ENCODE measurements around the gene PRELID1. TPM values are rescaled to one million over a fixed set of nuclear protein-coding genes. Genes with fewer than 3 reads are reported as not detected.
"Not testable (repeated sequence)": the region's sequence is repeated elsewhere in the genome, so short reads cannot be mapped to it uniquely, and the experiment has no call there.

The PRELID1 gene
- total and polyA plus RNA-seq, 7 experiments from 2014 or later: 49.0 to 177 (median 84.5) TPM

GRCh38 chr5:177301503-177302165 is 2.0 kb upstream of the PRELID1 start:
- H3K4me3 ChIP-seq (ENCODE audit: low read length): no peak overlapping the region

GRCh38 chr5:177302354-177303110 is 1.1 kb upstream of the PRELID1 start:
- Mint-ChIP-seq H3K27ac (peak overlapping the region; percentile 73 to 94 (median 88)), H3K36me3 (peaks cover 0 to 43% (median 3%) of the 10 kb centered on the region in 5 donors), H3K4me1 (peaks cover 52 to 83% (median 74%) of the 10 kb centered on the region in 7 donors), H3K9me3 (peaks cover 0 to 2% (median 0%) of the 10 kb centered on the region in 11 donors), H3K27me3 (no peaks in the 10 kb centered on the region), H3K4me3 (peak overlapping the region; percentile 84 to 95 (median 88))
- H3K36me3 ChIP-seq (ENCODE audit: control insufficient read depth in 2 of 3, insufficient read depth in 3 of 3, low read length in 3 of 3): peaks cover 0 to 19% (median 0%) of the 10 kb centered on the region in 3 experiments
- H3K9me3 ChIP-seq (ENCODE audit: control insufficient read depth in 2 of 3, low read length in 3 of 3): no peaks in the 10 kb centered on the region
- H3K4me3 ChIP-seq (ENCODE audit: low read length): peak overlapping the region; percentile 98
- CTCF ChIA-PET: interaction anchor here (1.3 kb wide), 1 partner anchor 189 kb away, joined by 3 read pairs; no protein-coding TSS in a partner anchor
- H3K27ac ChIP-seq (ENCODE audit: low read depth, low read length): peak overlapping the region; percentile 78
- H3K4me1 ChIP-seq (ENCODE audit: control insufficient read depth in 2 of 2, insufficient read depth in 2 of 2, low read length in 2 of 2): peaks cover 46 to 49% of the 10 kb centered on the region in 2 donors
- POLR2A ChIA-PET: interaction anchor here (0.8 to 1.3 kb wide), 5 partner anchors 8 to 168 kb away, joined by 3 to 6 read pairs (median 4); no protein-coding TSS in a partner anchor
- H3K27me3 ChIP-seq (ENCODE audit: control insufficient read depth in 2 of 2, insufficient read depth in 2 of 2, low read length in 2 of 2): no peaks in the 10 kb centered on the region
- intact Hi-C loops (cut with micrococcal nuclease): loop anchor here (1.0 to 10.0 kb wide), 7 partner anchors 9 to 855 kb away; partner anchors contain the start of genes FAF2 (in 1 of the 2), MXD3 (in 1 of the 2), NSD1 (in 1 of the 2) and RNF44 (in 1 of the 2)
- ATAC-seq (no peak), DNase-seq (no peak)

More at GRCh38 chr5:177301503-177302165, 2.0 kb upstream of the PRELID1 start:
- ChIA-PET CTCF (interaction anchor here (1.1 to 1.3 kb wide), 2 partner anchors 8 to 188 kb away, joined by 3 read pairs; no protein-coding TSS in a partner anchor), POLR2A (interaction anchor here (0.6 to 1.3 kb wide), 5 partner anchors 9 to 167 kb away, joined by 3 to 6 read pairs (median 4); no protein-coding TSS in a partner anchor)
- no peaks in the 10 kb centered on the region for H3K27me3 Mint-ChIP-seq
- H3K27me3 ChIP-seq (ENCODE audit: control insufficient read depth in 2 of 2, insufficient read depth in 2 of 2, low read length in 2 of 2): no peaks in the 10 kb centered on the region
- H3K9me3 ChIP-seq (ENCODE audit: control insufficient read depth in 2 of 3, low read length in 3 of 3): no peaks in the 10 kb centered on the region
- peak overlapping the region; percentile 84 to 95 (median 88) for H3K4me3 Mint-ChIP-seq
- intact Hi-C loops (cut with micrococcal nuclease): loop anchor here (2.0 to 10.0 kb wide), 5 partner anchors 167 to 854 kb away; partner anchors contain the start of genes FAF2 (in 1 of the 2), NSD1 (in 1 of the 2), RNF44 (in 1 of the 2) and UIMC1 (in 1 of the 2)
- ATAC-seq: no peak
- peak overlapping the region; percentile 36 for H3K27ac ChIP-seq (ENCODE audit: low read depth, low read length)
- H3K9me3 Mint-ChIP-seq: peaks cover 0 to 2% (median 0%) of the 10 kb centered on the region in 11 donors
- H3K4me1 ChIP-seq (ENCODE audit: control insufficient read depth in 2 of 2, insufficient read depth in 2 of 2, low read length in 2 of 2): peaks cover 50 to 52% of the 10 kb centered on the region in 2 donors
- peaks cover 0 to 42% (median 6%) of the 10 kb centered on the region in 5 donors for H3K36me3 Mint-ChIP-seq
- peaks cover 58 to 86% (median 74%) of the 10 kb centered on the region in 7 donors for H3K4me1 Mint-ChIP-seq
- H3K27ac Mint-ChIP-seq: peak overlapping the region; percentile 78 to 94 (median 87)
- H3K36me3 ChIP-seq (ENCODE audit: control insufficient read depth in 2 of 3, insufficient read depth in 3 of 3, low read length in 3 of 3): peaks cover 0 to 10% (median 3%) of the 10 kb centered on the region in 3 experiments
- DNase-seq: no peak

- no peaks in the 10 kb centered on the region for H3K27me3 Mint-ChIP-seq
- intact Hi-C loops (cut with micrococcal nuclease): loop anchor here (1.0 to 10.0 kb wide), 7 partner anchors 7 to 857 kb away; partner anchors contain the start of genes FAF2 (in 1 of the 2), MXD3 (in 1 of the 2), NSD1 (in 1 of the 2) and RNF44 (in 1 of the 2)
- Histone ChIP-seq H3K4me1 (ENCODE audit: control insufficient read depth in 2 of 2, insufficient read depth in 2 of 2, low read length in 2 of 2) (peaks cover 46 to 49% of the 10 kb centered on the region in 2 donors), H3K27me3 (ENCODE audit: control insufficient read depth in 2 of 2, insufficient read depth in 2 of 2, low read length in 2 of 2) (no peaks in the 10 kb centered on the region), H3K4me3 (ENCODE audit: low read length) (peak overlapping the region; percentile 98), H3K9me3 (ENCODE audit: control insufficient read depth in 2 of 3, low read length in 3 of 3) (no peaks in the 10 kb centered on the region), H3K36me3 (ENCODE audit: control insufficient read depth in 2 of 3, insufficient read depth in 3 of 3, low read length in 3 of 3) (peaks cover 0 to 23% (median 0%) of the 10 kb centered on the region in 3 experiments), H3K27ac (ENCODE audit: low read depth, low read length) (peak overlapping the region; percentile 78)
- H3K4me1 Mint-ChIP-seq: peaks cover 47 to 72% (median 70%) of the 10 kb centered on the region in 7 donors
- DNase-seq: no peak
- no peak for ATAC-seq
- H3K4me3 Mint-ChIP-seq: peak overlapping the region; percentile 84 to 95 (median 88)
- H3K36me3 Mint-ChIP-seq: peaks cover 0 to 43% (median 3%) of the 10 kb centered on the region in 5 donors
- H3K9me3 Mint-ChIP-seq: peaks cover 0 to 2% (median 0%) of the 10 kb centered on the region in 11 donors
- H3K27ac Mint-ChIP-seq: peak overlapping the region; percentile 73 to 96 (median 90)
- ChIA-PET POLR2A (interaction anchor here (0.7 to 1.2 kb wide), 7 partner anchors 8 to 171 kb away, joined by 3 to 6 read pairs (median 3); partner anchors contain the start of genes MXD3 and NSD1), CTCF (interaction anchor here (0.6 to 0.8 kb wide), 2 partner anchors 189 to 221 kb away, joined by 3 read pairs; no protein-coding TSS in a partner anchor)
Observed at GRCh38 chr5:177303925-177304391, 359 bp downstream of the PRELID1 start.

GRCh38 chr5:177304392-177305119 is 957 bp downstream of the PRELID1 start:
- Histone ChIP-seq H3K9me3 (ENCODE audit: control insufficient read depth in 2 of 3, low read length in 3 of 3) (no peaks in the 10 kb centered on the region), H3K4me1 (ENCODE audit: control insufficient read depth in 2 of 2, insufficient read depth in 2 of 2, low read length in 2 of 2) (peaks cover 43 to 45% of the 10 kb centered on the region in 2 donors), H3K27ac (ENCODE audit: low read depth, low read length) (peak overlapping the region; percentile 78), H3K36me3 (ENCODE audit: control insufficient read depth in 2 of 3, insufficient read depth in 3 of 3, low read length in 3 of 3) (peaks cover 0 to 23% (median 0%) of the 10 kb centered on the region in 3 experiments), H3K27me3 (ENCODE audit: control insufficient read depth in 2 of 2, insufficient read depth in 2 of 2, low read length in 2 of 2) (no peaks in the 10 kb centered on the region), H3K4me3 (ENCODE audit: low read length) (peak overlapping the region; percentile 98)
- H3K4me1 Mint-ChIP-seq: peaks cover 41 to 72% (median 69%) of the 10 kb centered on the region in 7 donors
- H3K36me3 Mint-ChIP-seq: peaks cover 0 to 43% (median 3%) of the 10 kb centered on the region in 5 donors
- peak overlapping the region; percentile 73 to 96 (median 90) for H3K27ac Mint-ChIP-seq
- no peaks in the 10 kb centered on the region for H3K27me3 Mint-ChIP-seq
- peaks cover 0 to 2% (median 0%) of the 10 kb centered on the region in 11 donors for H3K9me3 Mint-ChIP-seq
- ATAC-seq (no peak), DNase-seq (no peak)
- intact Hi-C loops (cut with micrococcal nuclease): loop anchor here (5.0 to 10.0 kb wide), 4 partner anchors 172 to 857 kb away; partner anchors contain the start of genes FAF2 (in 1 of the 2), NSD1 (in 1 of the 2), RNF44 (in 1 of the 2) and UIMC1 (in 1 of the 2)
- H3K4me3 Mint-ChIP-seq: peak overlapping the region; percentile 84 to 95 (median 88)
- ChIA-PET CTCF (no interaction called here), POLR2A (no interaction called here)

GRCh38 chr5:177306103-177306640 is 2.6 kb downstream of the PRELID1 start:
- Histone ChIP-seq H3K4me1 (ENCODE audit: control insufficient read depth in 2 of 2, insufficient read depth in 2 of 2, low read length in 2 of 2) (peaks cover 42 to 43% of the 10 kb centered on the region in 2 donors), H3K36me3 (ENCODE audit: control insufficient read depth in 2 of 3, insufficient read depth in 3 of 3, low read length in 3 of 3) (peaks cover 0 to 23% (median 0%) of the 10 kb centered on the region in 3 experiments)
- H3K27me3 ChIP-seq (ENCODE audit: control insufficient read depth in 2 of 2, insufficient read depth in 2 of 2, low read length in 2 of 2); H3K9me3 ChIP-seq (ENCODE audit: control insufficient read depth in 2 of 3, low read length in 3 of 3); ATAC-seq; H3K9me3 Mint-ChIP-seq; H3K4me3 ChIP-seq (ENCODE audit: low read length); H3K27ac ChIP-seq (ENCODE audit: low read depth, low read length); DNase-seq; H3K27me3 Mint-ChIP-seq; POLR2A ChIA-PET: not testable (repeated sequence)
- peak overlapping the region in 5 of 9 donors; percentile 51 to 88 (median 70) for H3K27ac Mint-ChIP-seq
- intact Hi-C loops (cut with micrococcal nuclease): loop anchor here in 1 of 2 donors (10.0 kb wide), 1 partner anchor 771 kb away; the partner anchor contains the start of gene RNF44
- peak overlapping the region in 9 of 10 donors; percentile 7 to 95 (median 59) for H3K4me3 Mint-ChIP-seq
- H3K4me1 Mint-ChIP-seq: peaks cover 33 to 68% (median 64%) of the 10 kb centered on the region in 7 donors
- CTCF ChIA-PET: interaction anchor here (0.9 kb wide), 1 partner anchor 77 kb away, joined by 3 read pairs; no protein-coding TSS in a partner anchor
- H3K36me3 Mint-ChIP-seq: peaks cover 0 to 36% (median 3%) of the 10 kb centered on the region in 5 donors
